Measurements from ENCODE around the gene UGT1A3.

The UGT1A3 gene

DNA sequence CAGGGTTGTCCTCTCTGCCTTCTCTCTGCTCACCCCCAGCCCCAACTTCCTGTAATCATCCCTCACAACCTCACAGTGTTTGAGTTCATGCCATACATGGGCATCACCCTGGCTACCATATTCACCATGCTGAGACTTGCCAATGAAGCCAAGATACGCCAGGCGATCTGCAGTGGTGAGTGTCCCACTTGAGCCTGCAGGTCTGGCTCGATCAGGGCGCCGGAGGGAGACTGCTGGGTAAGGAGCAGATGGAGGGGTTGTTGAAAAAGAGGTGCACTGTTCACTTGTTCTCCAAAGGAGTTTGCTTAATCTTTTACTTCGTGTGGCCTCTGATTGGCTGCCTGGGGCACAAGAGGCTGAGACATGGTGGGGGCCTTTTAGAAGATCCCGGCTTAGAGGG, 63.9 kb downstream of the UGT1A3 start:
- Histone ChIP-seq H3K79me2 (ENCODE audit: insufficient read depth, low read length) (no peaks in the 10 kb centered on the region), H3K4me3 (ENCODE audit: low read depth in 1 of 2, low read length in 2 of 2) (no peak overlapping the region), H3K9me3 (ENCODE audit: insufficient read depth, low read length, severe bottlenecking) (no peaks in the 10 kb centered on the region), H3K27me3 (ENCODE audit: insufficient read depth, low read length, poor library complexity) (no peaks in the 10 kb centered on the region), H4K20me1 (ENCODE audit: insufficient read depth, low read length) (no peaks in the 10 kb centered on the region), H3K4me2 (ENCODE audit: insufficient read depth, low read length) (no peak overlapping the region), H3K36me3 (ENCODE audit: insufficient read depth, low read length) (no peaks in the 10 kb centered on the region), H3K9ac (ENCODE audit: low read depth, low read length) (no peak overlapping the region), H3K27ac (ENCODE audit: low read length) (no peak overlapping the region), H2AFZ (ENCODE audit: low read depth, low read length) (no peak overlapping the region), H3K4me1 (ENCODE audit: insufficient read depth, low read length) (no peaks in the 10 kb centered on the region)
- TF ChIP-seq CTCF (IDR thresholded peaks at IDR 0.05; ENCODE audit: borderline replicate concordance, extremely low read depth, low read length, poor library complexity, severe bottlenecking): no peak
- no peak for TF ChIP-seq EZH2 (IDR thresholded peaks at IDR 0.05; ENCODE audit: borderline replicate concordance, low read depth, low read length, severe bottlenecking)
- ATAC-seq (ENCODE audit: insufficient read depth, low read depth) (no peak), DNase-seq (no peak)

GRCh38 chr2:233793465-233794127, 64.8 kb downstream of the UGT1A3 start:
- no peaks in the 10 kb centered on the region for H3K27me3 ChIP-seq (ENCODE audit: insufficient read depth, low read length, poor library complexity)
- H3K9ac ChIP-seq (ENCODE audit: low read depth, low read length): no peak overlapping the region
- no peak for TF ChIP-seq EZH2 (IDR thresholded peaks at IDR 0.05; ENCODE audit: borderline replicate concordance, low read depth, low read length, severe bottlenecking)
- no peak for TF ChIP-seq CTCF (IDR thresholded peaks at IDR 0.05; ENCODE audit: borderline replicate concordance, extremely low read depth, low read length, poor library complexity, severe bottlenecking)
- no peaks in the 10 kb centered on the region for H3K79me2 ChIP-seq (ENCODE audit: insufficient read depth, low read length)
- no peak overlapping the region for H3K4me2 ChIP-seq (ENCODE audit: insufficient read depth, low read length)
- H3K36me3 ChIP-seq (ENCODE audit: insufficient read depth, low read length): no peaks in the 10 kb centered on the region
- ATAC-seq (ENCODE audit: insufficient read depth, low read depth): no peak
- no peak overlapping the region for H2AFZ ChIP-seq (ENCODE audit: low read depth, low read length)
- no peaks in the 10 kb centered on the region for H4K20me1 ChIP-seq (ENCODE audit: insufficient read depth, low read length)
- no peak overlapping the region for H3K4me3 ChIP-seq (ENCODE audit: low read depth in 1 of 2, low read length in 2 of 2)
- no peak overlapping the region for H3K27ac ChIP-seq (ENCODE audit: low read length)
- no peaks in the 10 kb centered on the region for H3K9me3 ChIP-seq (ENCODE audit: insufficient read depth, low read length, severe bottlenecking)
- DNase-seq: no peak
- H3K4me1 ChIP-seq (ENCODE audit: insufficient read depth, low read length): no peaks in the 10 kb centered on the region

DNA sequence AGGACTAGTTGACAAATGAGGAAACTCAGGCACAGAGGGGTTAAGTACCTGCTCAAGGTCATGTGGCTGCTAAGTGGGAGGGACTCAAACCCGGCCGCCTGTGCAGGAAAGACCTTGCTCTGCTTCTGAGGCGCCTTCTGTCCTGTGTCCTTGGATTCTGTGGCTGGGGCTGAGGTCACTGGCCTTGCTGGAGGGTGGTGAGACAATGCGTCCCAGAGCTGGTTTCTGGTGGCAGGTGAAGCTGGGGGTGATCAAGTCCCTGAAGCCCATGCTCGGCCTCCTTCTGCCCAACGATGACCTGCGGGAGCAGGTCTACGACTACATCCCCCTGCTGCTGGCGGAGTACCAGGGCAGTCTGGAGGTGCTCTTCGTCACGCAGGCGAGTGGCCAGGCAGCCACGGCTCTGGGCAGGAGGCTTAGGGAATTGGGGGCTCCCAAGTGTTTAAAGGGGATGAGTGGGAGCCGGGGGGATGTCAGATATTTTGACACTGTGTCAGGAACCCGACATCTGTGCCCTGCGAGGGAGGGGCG, 65.4 kb downstream of the UGT1A3 start:
- no peak overlapping the region for H3K9ac ChIP-seq (ENCODE audit: low read depth, low read length)
- H3K27me3 ChIP-seq (ENCODE audit: insufficient read depth, low read length, poor library complexity): no peaks in the 10 kb centered on the region
- no peaks in the 10 kb centered on the region for H3K36me3 ChIP-seq (ENCODE audit: insufficient read depth, low read length)
- ATAC-seq (ENCODE audit: insufficient read depth, low read depth): no peak
- DNase-seq: no peak
- H3K79me2 ChIP-seq (ENCODE audit: insufficient read depth, low read length): no peaks in the 10 kb centered on the region
- no peak overlapping the region for H3K4me3 ChIP-seq (ENCODE audit: low read depth in 1 of 2, low read length in 2 of 2)
- no peak overlapping the region for H3K4me2 ChIP-seq (ENCODE audit: insufficient read depth, low read length)
- H3K27ac ChIP-seq (ENCODE audit: low read length): no peak overlapping the region
- H2AFZ ChIP-seq (ENCODE audit: low read depth, low read length): no peak overlapping the region
- H3K9me3 ChIP-seq (ENCODE audit: insufficient read depth, low read length, severe bottlenecking): no peaks in the 10 kb centered on the region
- no peaks in the 10 kb centered on the region for H4K20me1 ChIP-seq (ENCODE audit: insufficient read depth, low read length)
- H3K4me1 ChIP-seq (ENCODE audit: insufficient read depth, low read length): no peaks in the 10 kb centered on the region
- no peak for TF ChIP-seq EZH2 (IDR thresholded peaks at IDR 0.05; ENCODE audit: borderline replicate concordance, low read depth, low read length, severe bottlenecking)
- no peak for TF ChIP-seq CTCF (IDR thresholded peaks at IDR 0.05; ENCODE audit: borderline replicate concordance, extremely low read depth, low read length, poor library complexity, severe bottlenecking)

All from DND-41 (cell line).